ENCODE data around the gene TM7SF2.

TM7SF2 gene

GRCh38 chr11:65111744-65112545 lies at the start of gene TM7SF2:
TSS of gene TM7SF2 (plus strand) at chr11:65111872. CDS start at chr11:65112016, 144 bp downstream.
- peak; percentile 95 for DNase-seq

- DNase-seq = no peak
These were observed 48.1 kb upstream of the TM7SF2 start for GRCh38 chr11:65063532-65063931.

- DNase-seq = no peak
These were observed 46.8 kb upstream of the TM7SF2 start for GRCh38 chr11:65064847-65065240.

GRCh38 chr11:65065851-65066250 lies 45.8 kb upstream of the TM7SF2 start:
- no peak for DNase-seq

GRCh38 chr11:65066315-65066714 lies 45.4 kb upstream of the TM7SF2 start:
- DNase-seq = no peak

- no peak for DNase-seq
These were observed 44.8 kb upstream of the TM7SF2 start for GRCh38 chr11:65066805-65067291.

- no peak for DNase-seq
These were observed 44.2 kb upstream of the TM7SF2 start for GRCh38 chr11:65067446-65067845.

GRCh38 chr11:65069217-65069616 lies 42.5 kb upstream of the TM7SF2 start:
- DNase-seq = no peak

- no peak for DNase-seq
These were observed 39.6 kb upstream of the TM7SF2 start for GRCh38 chr11:65071907-65072630.

GRCh38 chr11:65072631-65072966 lies 39.1 kb upstream of the TM7SF2 start:
- DNase-seq = no peak

GRCh38 chr11:65077451-65077850 lies 34.2 kb upstream of the TM7SF2 start:
- no peak for DNase-seq

GRCh38 chr11:65078151-65078550 lies 33.5 kb upstream of the TM7SF2 start:
- DNase-seq = peak; percentile 70

GRCh38 chr11:65078786-65079342 lies 32.8 kb upstream of the TM7SF2 start:
- no peak for DNase-seq

GRCh38 chr11:65083134-65083833 lies 28.4 kb upstream of the TM7SF2 start:
- DNase-seq = no peak

- DNase-seq = peak; percentile 96
These were observed 27.7 kb upstream of the TM7SF2 start, which contains the start of the genes CDCA5 and ZFPL1 for GRCh38 chr11:65083834-65084597. TSS of gene CDCA5 (minus strand) at chr11:65084040. CDS start at chr11:65083978, 62 bp downstream. TSS of gene ZFPL1 (plus strand) at chr11:65084222. CDS start at chr11:65084699, 477 bp downstream.

GRCh38 chr11:65084598-65085375 lies 26.9 kb upstream of the TM7SF2 start:
- DNase-seq = no peak

GRCh38 chr11:65085446-65085845 lies 26.2 kb upstream of the TM7SF2 start:
- no peak for DNase-seq

GRCh38 chr11:65086809-65087208 lies 24.9 kb upstream of the TM7SF2 start:
- no peak for DNase-seq

- DNase-seq = no peak
These were observed 24.5 kb upstream of the TM7SF2 start for GRCh38 chr11:65087216-65087615.

GRCh38 chr11:65087827-65088226 lies 23.8 kb upstream of the TM7SF2 start:
- no peak for DNase-seq

- no peak for DNase-seq
These were observed 22.1 kb upstream of the TM7SF2 start for GRCh38 chr11:65089621-65090020.

Measured in activated CD8-positive, alpha-beta memory T cell treated with anti-CD3 and anti-CD28 coated beads, Interleukin-2, amount 50 U/mL, for 4 hours (primary cell).